Measurements from ENCODE around the gene POTEJ.
"Not testable (repeated sequence)": the region's sequence is repeated elsewhere in the genome, so short reads cannot be mapped to it uniquely, and the experiment has no call there.

The POTEJ gene

DNA sequence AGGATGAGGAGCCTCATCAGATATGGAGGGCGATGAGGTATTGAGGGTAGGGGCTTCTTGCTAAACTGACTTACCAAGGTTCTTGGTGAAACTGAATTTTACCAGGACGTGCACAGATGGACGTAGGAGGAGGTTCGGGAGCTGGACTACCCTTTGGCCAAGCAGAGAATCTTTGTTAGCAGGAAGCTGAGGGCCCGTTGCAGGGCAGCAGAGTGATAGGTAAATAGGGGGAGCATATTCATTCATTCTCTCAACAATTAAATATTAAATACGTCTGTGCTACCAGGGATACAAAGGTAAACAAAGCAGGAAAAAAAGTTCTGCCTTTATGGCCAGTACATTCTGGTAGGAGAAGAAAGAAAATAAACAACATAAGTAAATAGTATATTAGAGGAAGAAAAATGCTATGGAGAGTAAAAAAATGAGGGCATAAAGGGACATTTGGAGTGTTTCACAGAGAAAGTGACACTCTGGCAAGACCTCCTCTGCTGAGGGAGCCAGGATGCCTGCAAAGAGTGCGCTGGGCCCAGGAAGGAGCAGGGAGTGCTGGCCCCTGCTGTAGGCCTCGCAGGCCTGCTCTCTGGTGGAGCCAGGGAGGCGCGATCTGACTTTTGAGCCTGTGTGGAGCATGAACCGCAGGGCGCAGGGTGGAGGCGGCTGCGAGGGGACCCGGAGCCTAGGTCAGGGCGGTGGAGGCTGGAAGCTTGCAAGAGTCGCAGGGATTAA is 2.8 kb upstream of the POTEJ start:
- not testable (repeated sequence) for DNase-seq

- not testable (repeated sequence) for DNase-seq
These were observed 2.0 kb upstream of the POTEJ start for GRCh38 chr2:130609002-130609920.

DNA sequence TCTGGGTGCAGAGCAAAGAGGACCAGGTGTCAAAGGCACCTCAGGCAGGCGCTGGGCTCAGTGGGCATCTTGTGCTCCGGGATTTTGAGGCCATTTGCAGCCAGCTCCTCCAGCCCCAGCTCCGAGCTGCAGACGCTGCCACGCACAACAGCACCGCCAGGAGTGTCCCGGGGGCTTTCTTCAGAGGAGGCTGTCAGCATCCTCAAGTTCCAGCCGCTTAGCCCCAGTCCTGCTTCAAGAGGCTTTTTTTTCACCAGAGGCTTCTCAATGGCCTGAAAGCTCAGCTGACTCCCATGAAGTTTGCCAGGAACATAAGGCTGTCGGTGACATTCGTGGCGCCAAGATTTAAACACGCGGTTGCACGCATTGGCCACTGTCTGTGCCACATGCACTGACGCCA is 754 bp upstream of the POTEJ start:
- DNase-seq, result not testable (repeated sequence)

- not testable (repeated sequence) for DNase-seq
These were observed 17.7 kb downstream of the POTEJ start for GRCh38 chr2:130628784-130629475.

- DNase-seq, result not testable (repeated sequence)
These were observed 27.7 kb downstream of the POTEJ start for GRCh38 chr2:130638973-130639372.

- DNase-seq, result not testable (repeated sequence)
These were observed 30.4 kb downstream of the POTEJ start for GRCh38 chr2:130641688-130642087.

GRCh38 chr2:130649285-130649684 is 38.0 kb downstream of the POTEJ start:
- not testable (repeated sequence) for DNase-seq

DNA sequence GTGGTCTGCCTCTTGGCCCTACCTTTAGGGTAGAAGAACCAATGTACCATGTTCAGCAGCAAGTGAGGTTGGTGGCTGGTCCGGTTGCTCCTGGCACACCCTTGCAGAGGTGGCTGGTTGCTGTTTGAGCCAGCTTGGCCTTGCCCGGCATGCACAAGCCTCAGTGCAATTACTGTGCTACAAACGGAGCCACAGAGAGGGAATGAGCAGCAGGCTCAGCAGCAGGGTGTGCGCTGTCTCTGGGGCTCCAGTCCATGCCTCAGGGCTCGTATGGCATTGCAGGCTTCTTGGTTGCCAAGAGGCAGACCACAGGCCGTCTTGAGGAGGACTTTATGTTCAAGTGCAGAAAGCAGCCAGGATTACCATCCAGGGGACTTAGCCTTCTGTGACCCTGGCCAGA is 53.3 kb downstream of the POTEJ start:
- not testable (repeated sequence) for DNase-seq

- not testable (repeated sequence) for DNase-seq
These were observed 54.4 kb downstream of the POTEJ start for GRCh38 chr2:130665596-130665995.

- not testable (repeated sequence) for DNase-seq
These were observed 56.3 kb downstream of the POTEJ start for GRCh38 chr2:130667516-130667915.

- DNase-seq, result not testable (repeated sequence)
These were observed 58.9 kb downstream of the POTEJ start for GRCh38 chr2:130670026-130670745.

DNA sequence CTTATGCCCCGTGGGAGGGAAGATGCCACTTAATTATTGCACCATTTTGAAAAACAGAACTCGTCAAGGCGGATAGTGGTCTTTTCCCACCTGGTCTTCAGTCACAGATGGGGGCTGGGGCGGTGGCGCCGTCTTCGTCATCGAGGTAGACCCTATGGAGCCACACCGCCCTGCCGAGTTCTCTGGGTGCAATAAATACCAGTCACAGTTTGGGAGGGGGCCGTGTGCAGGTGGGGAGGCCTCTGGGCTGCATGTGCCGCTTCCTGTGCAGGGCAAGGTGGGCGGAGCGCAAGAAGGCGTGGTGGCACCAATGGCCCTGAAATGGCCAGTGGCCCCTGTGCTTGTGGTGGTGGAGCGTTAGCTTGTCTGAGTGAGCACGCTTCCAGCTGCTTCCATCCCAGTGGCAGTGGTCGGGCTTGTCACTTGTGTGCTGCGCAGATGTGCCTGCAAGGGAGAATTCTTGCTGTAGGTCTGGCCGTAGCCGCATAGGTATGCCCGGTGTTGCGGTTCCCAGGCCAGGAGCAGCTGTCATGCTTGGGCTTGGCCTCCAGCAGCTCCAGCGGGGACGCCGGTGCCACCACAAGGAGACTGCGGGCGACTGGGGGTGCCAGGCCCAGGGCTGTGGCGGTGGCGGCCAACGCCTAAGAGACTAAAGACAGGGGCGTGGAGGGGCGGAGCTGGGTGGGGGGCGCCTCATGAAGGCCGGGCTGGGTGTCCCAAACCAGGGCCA is 81.0 kb downstream of the POTEJ start:
- DNase-seq, result not testable (repeated sequence)

GRCh38 chr2:130693474-130693873 is 82.2 kb downstream of the POTEJ start:
- DNase-seq, result not testable (repeated sequence)

DNA sequence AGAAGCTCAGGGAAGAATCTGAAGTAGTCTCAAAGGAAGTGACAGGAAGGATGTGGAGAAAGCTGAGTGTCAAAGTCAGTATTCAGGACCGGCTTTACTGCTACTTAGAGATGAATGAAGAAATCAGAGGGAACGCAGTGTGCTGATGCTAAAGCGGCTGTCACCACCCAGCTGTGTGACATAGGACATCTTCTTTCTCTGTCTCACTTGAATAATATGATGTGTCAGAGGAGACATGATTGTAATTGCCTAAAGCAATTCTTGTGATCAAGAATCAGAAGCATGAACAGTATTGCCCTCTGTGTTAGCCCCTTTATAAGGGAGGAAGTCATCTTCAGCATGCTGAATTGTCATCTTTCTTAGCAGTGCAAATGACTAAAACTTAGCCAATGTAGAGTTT is 92.0 kb downstream of the POTEJ start:
- not testable (repeated sequence) for DNase-seq
